K562 (cell line): ENCODE measurements around the gene PCDHGB5.

ENCODE experiments used
- CREB1 ChIP-seq, 2 experiments: sonication (generic) in 1 of 2; formaldehyde crosslinking in 1 of 2; IDR thresholded peaks; 2 replicates each; pipeline versions ENCODE4 v1.6.1 to v1.8.0; 2012 to 2022; ENCODE audit warnings: inconsistent platforms in 1 of 2, mild to moderate bottlenecking in 1 of 2, missing genetic modification reagents in 1 of 2, moderate library complexity in 1 of 2
- CTCF ChIP-seq, 3 experiments: IDR thresholded peaks in 2 of 3; conservative IDR thresholded peaks in 1 of 3; 2 replicates each; pipeline ENCODE4 v1.5.1; 2011 to 2012; ENCODE audit warnings: low read length in 3 of 3, mild to moderate bottlenecking in 3 of 3, control low read depth in 2 of 3, improper control_type of control experiment in 1 of 3, inconsistent platforms in 1 of 3, low read depth in 1 of 3, mixed read lengths in 1 of 3, moderate library complexity in 1 of 3; ENCODE audit not compliant: insufficient read depth in 2 of 3
- HCFC1 ChIP-seq: IDR thresholded peaks from 2 replicates; pipeline ENCODE4 v1.6.1; 2012; ENCODE audit warnings: low read depth, low read length, improper control_type of control experiment
- MCM5 ChIP-seq: fragments of 450-650 bp; IDR thresholded peaks from 2 replicates; pipeline ENCODE4 v1.6.1; 2016; ENCODE audit warnings: low read depth
- SRF ChIP-seq, 2 experiments: fragments of 250-450, 450-650 bp in 1 of 2; sonication (Bioruptor Pico) in 1 of 2; sonication (generic) in 1 of 2; formaldehyde crosslinking; IDR thresholded peaks; 2 replicates each; pipeline versions ENCODE4 v1.5.0 to v1.5.1; 2020 to 2022; ENCODE audit warnings: mild to moderate bottlenecking in 1 of 2, missing genetic modification reagents in 1 of 2
- TF ChIP-seq, protein P1 (sequence below): fragments of 250-450 bp; sonication (Bioruptor Pico); IDR thresholded peaks from 2 replicates; pipeline ENCODE4 v1.5.0; 2020; ENCODE audit warnings: mild to moderate bottlenecking

DNA sequence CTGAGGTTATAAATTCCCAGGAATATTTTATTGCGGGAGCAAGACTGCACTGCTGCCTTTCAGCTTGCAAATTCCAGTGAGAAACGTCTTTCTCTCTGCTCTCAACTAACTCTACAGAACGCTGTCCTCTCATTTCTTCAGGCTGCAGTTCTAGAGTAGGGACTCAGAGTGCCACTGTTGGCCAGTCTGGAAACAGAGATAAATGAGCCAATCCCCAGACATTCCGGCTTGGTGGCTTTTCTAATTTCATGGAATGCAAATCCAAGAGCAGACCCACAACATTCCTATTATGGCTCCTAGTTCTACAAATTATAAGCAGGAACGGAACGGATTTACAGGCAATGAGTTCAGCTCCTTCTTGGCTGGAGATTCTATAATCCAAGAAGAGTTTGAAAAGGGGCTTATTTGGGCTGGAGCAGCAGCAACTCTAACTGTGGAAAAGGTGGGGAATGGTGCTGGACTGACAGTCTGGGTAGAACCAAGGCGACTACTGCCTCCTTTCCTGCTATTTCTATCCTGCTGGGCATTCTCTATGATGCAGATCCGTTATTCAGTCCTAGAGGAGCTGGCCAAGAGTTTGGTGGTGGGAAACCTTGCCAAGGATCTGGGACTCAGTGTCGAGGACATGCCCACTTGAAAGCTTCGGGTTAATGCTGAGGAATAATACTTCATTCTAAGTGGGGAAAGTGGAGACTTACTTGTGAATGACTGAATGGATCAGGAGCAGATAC lies 41.8 kb downstream of the PCDHGB5 start:
- TF ChIP-seq SRF (CRISPR knock-in tag; IDR thresholded peaks at IDR 0.05) (no peak), HCFC1 (no peak), CTCF (IDR thresholded peaks at IDR 0.05 in 2 of 3, conservative IDR thresholded peaks at IDR 0.05 in 1 of 3; ENCODE audit: insufficient read depth in 2 of 3, low read depth in 1 of 3, low read length in 3 of 3) (no peak), CREB1 (IDR thresholded peaks at IDR 0.05) (no peak), CREB1 (CRISPR knock-in tag; IDR thresholded peaks at IDR 0.05) (no peak), MCM5 (no peak)
- TF ChIP-seq, protein P1, sequence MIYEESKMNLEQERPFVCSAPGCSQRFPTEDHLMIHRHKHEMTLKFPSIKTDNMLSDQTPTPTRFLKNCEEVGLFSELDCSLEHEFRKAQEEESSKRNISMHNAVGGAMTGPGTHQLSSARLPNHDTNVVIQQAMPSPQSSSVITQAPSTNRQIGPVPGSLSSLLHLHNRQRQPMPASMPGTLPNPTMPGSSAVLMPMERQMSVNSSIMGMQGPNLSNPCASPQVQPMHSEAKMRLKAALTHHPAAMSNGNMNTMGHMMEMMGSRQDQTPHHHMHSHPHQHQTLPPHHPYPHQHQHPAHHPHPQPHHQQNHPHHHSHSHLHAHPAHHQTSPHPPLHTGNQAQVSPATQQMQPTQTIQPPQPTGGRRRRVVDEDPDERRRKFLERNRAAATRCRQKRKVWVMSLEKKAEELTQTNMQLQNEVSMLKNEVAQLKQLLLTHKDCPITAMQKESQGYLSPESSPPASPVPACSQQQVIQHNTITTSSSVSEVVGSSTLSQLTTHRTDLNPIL (CRISPR knock-in tag): no peak
